T-helper 1 cell treated with Interleukin-12 subunit alpha and Interleukin-12 subunit beta and Interleukin-4 antibody, amounts not matched to agents 30 μg/mL and 1 μg/mL, for 36 hours (primary cell): ENCODE measurements around the gene IL22RA2.

Experiments
- H3K27ac Mint-ChIP-seq: one replicate; pipeline ENCODE4 v1.8.0; 2021; ENCODE audit warnings: mild to moderate bottlenecking, mixed read lengths
- H3K27me3 Mint-ChIP-seq: one replicate; pipeline ENCODE4 v1.8.0; 2021; ENCODE audit warnings: low read depth, mixed read lengths
- H3K36me3 Mint-ChIP-seq: one replicate; pipeline ENCODE4 v1.8.0; 2021; ENCODE audit warnings: low read depth, mixed read lengths
- H3K4me1 Mint-ChIP-seq: one replicate; pipeline ENCODE4 v1.8.0; 2021; ENCODE audit warnings: low read depth, mixed read lengths
- H3K4me3 Mint-ChIP-seq: one replicate; pipeline ENCODE4 v1.8.0; 2021; ENCODE audit warnings: mild to moderate bottlenecking, moderate library complexity, mixed read lengths
- H3K9me3 Mint-ChIP-seq: one replicate; pipeline ENCODE4 v1.8.0; 2021; ENCODE audit warnings: mixed read lengths

Gene IL22RA2

GRCh38 chr6:137147195-137147594 is 26.2 kb downstream of the IL22RA2 start:
- H3K36me3 Mint-ChIP-seq: peaks cover 30% of the 10 kb centered on the region
- peaks cover 24% of the 10 kb centered on the region for H3K27me3 Mint-ChIP-seq
- H3K27ac Mint-ChIP-seq: no peak overlapping the region
- H3K9me3 Mint-ChIP-seq: peaks cover 27% of the 10 kb centered on the region
- H3K4me3 Mint-ChIP-seq: no peak overlapping the region
- peaks cover 6% of the 10 kb centered on the region for H3K4me1 Mint-ChIP-seq

GRCh38 chr6:137146206-137146605 is 27.2 kb downstream of the IL22RA2 start:
- Mint-ChIP-seq H3K36me3 (peaks cover 21% of the 10 kb centered on the region), H3K27me3 (peaks cover 24% of the 10 kb centered on the region), H3K27ac (no peak overlapping the region), H3K4me1 (peaks cover 6% of the 10 kb centered on the region), H3K4me3 (no peak overlapping the region), H3K9me3 (peaks cover 17% of the 10 kb centered on the region)

DNA sequence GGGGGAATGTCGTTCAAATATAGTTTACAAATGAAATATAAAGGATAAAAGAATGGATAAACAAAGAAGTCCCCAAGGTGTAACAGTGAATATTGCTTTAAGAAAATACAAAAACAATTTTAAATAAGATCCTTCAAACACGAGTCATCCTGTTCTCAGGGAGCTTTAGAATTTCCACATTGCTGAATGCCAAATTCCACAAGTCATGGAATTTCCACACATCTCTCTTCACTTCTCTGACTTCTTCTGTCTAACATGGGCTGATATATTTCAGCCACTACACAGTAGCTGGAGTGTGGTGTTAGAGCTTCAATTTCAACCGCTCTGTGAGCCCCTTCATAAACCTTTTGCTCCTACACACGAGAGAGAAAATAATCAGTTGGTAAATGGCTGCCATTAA is 28.0 kb downstream of the IL22RA2 start:
- Mint-ChIP-seq H3K27me3 (peaks cover 24% of the 10 kb centered on the region), H3K9me3 (peaks cover 12% of the 10 kb centered on the region), H3K27ac (no peak overlapping the region), H3K36me3 (peaks cover 19% of the 10 kb centered on the region), H3K4me1 (peaks cover 6% of the 10 kb centered on the region), H3K4me3 (no peak overlapping the region)

- H3K36me3 Mint-ChIP-seq: peaks cover 14% of the 10 kb centered on the region
- H3K27ac Mint-ChIP-seq: no peak overlapping the region
Measured at GRCh38 chr6:137136065-137136464, 37.4 kb downstream of the IL22RA2 start.

DNA sequence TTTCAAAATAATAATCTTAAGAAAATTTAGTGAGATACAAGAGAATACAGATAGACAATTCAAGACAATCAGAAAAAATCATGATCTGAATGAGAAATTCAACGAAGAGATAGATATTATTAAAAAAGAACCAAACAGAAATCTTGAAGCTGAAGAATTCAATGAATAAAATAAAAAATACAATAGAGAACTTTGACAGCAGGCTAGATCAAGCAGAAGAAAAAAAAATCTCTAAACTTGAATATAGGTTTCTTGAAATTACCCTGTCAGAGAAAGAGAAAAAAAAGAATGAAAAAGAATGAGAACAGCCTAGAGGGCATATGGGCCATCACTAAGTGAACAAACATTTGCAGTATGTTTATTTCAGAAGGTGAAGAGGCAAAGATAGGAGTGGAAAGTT is 39.0 kb downstream of the IL22RA2 start:
- peaks cover 13% of the 10 kb centered on the region for H3K36me3 Mint-ChIP-seq
- peaks cover 41% of the 10 kb centered on the region for H3K9me3 Mint-ChIP-seq
- no peak overlapping the region for H3K27ac Mint-ChIP-seq
- no peak overlapping the region for H3K4me3 Mint-ChIP-seq
- peaks cover 44% of the 10 kb centered on the region for H3K27me3 Mint-ChIP-seq
- H3K4me1 Mint-ChIP-seq: peaks cover 3% of the 10 kb centered on the region

More at GRCh38 chr6:137136065-137136464, 37.4 kb downstream of the IL22RA2 start:
- Mint-ChIP-seq H3K9me3 (peaks cover 40% of the 10 kb centered on the region), H3K4me1 (peaks cover 3% of the 10 kb centered on the region), H3K27me3 (peaks cover 36% of the 10 kb centered on the region), H3K4me3 (no peak overlapping the region)

DNA sequence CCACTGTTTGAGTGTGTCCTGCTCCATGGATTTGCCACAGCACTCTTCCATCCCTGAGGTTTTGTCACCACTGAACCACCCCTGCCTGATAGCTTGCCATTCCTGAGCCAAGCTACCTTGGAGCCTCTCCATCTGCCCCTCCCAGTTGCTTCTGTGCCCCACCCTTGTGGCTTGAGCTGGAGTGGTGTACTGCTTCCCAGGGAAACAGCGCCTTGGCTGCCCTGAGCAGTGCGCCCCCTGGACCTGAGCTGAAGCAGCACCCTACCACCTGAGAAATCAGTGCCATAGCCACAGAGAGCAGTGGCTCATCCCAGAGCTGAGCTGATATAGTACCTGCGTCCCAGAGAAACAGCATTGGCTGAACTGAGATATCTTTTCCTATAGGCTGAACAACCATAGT is 40.3 kb downstream of the IL22RA2 start:
- Mint-ChIP-seq H3K36me3 (peaks cover 15% of the 10 kb centered on the region), H3K4me1 (peaks cover 3% of the 10 kb centered on the region), H3K27ac (no peak overlapping the region), H3K9me3 (peaks cover 50% of the 10 kb centered on the region), H3K4me3 (no peak overlapping the region), H3K27me3 (peaks cover 53% of the 10 kb centered on the region)

- H3K4me3 Mint-ChIP-seq: no peak overlapping the region
- H3K9me3 Mint-ChIP-seq: peaks cover 31% of the 10 kb centered on the region
- H3K4me1 Mint-ChIP-seq: peaks cover 4% of the 10 kb centered on the region
- H3K27me3 Mint-ChIP-seq: peaks cover 34% of the 10 kb centered on the region
- H3K36me3 Mint-ChIP-seq: peaks cover 8% of the 10 kb centered on the region
- H3K27ac Mint-ChIP-seq: no peak overlapping the region
Measured at GRCh38 chr6:137126875-137127485, 46.5 kb downstream of the IL22RA2 start.

- Mint-ChIP-seq H3K9me3 (peaks cover 27% of the 10 kb centered on the region), H3K27ac (no peak overlapping the region), H3K36me3 (peaks cover 13% of the 10 kb centered on the region), H3K27me3 (peaks cover 5% of the 10 kb centered on the region), H3K4me3 (no peak overlapping the region), H3K4me1 (peaks cover 15% of the 10 kb centered on the region)
Measured at GRCh38 chr6:137123078-137123477, 50.4 kb downstream of the IL22RA2 start.

DNA sequence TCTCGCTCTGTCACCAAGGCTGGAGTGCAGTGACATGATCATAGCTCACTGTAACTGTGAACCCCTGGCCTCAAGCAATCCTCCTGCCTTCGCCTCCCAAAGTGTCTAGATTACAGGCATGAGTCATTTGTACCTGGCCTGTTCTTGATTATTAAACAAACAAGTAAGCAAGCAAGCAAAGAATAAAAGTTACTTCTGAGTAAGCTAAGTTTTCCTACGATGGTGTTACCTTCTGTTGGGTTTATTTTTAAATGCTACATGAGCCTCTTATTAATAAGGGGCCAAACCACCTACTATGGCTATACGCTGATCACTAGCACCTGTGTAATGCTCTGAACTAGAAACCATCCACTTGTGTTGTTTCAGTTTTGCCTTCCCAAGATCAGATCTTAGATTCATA is 50.8 kb downstream of the IL22RA2 start:
- Mint-ChIP-seq H3K27me3 (peaks cover under 1% of the 10 kb centered on the region), H3K27ac (no peak overlapping the region), H3K4me1 (peaks cover 15% of the 10 kb centered on the region), H3K9me3 (peaks cover 31% of the 10 kb centered on the region), H3K4me3 (no peak overlapping the region), H3K36me3 (peaks cover 13% of the 10 kb centered on the region)

DNA sequence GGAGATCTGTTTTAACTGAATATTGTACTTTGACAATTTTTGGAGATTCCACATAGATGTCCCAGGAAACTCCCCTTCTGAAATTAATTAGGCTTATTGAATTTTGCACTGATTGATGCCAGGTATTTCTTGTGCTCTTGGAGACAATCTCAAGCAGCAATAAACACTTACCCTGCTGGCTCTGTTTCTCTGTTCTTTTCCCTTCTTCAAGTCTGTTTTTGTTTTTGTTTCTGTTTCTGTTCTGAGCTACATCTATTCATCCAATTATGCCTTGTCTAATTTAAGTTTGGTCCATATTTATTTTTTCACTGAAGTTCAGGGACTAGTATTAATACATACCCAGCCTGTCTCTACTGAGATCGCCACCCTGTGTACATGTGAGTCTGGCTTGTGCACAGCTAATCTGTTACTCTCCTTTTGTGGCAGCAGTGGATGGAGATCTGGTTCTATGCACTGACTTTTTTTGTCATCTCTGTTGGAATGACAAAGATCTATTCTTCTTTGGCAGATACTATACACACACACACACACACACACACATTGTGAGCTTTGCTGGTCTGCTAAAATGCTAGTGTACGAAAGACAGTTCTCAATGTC is 51.9 kb downstream of the IL22RA2 start:
- Mint-ChIP-seq H3K9me3 (peaks cover 32% of the 10 kb centered on the region), H3K27ac (no peak overlapping the region), H3K4me3 (peak overlapping the region; percentile 38), H3K4me1 (peaks cover 15% of the 10 kb centered on the region), H3K36me3 (peaks cover 16% of the 10 kb centered on the region), H3K27me3 (no peaks in the 10 kb centered on the region)

DNA sequence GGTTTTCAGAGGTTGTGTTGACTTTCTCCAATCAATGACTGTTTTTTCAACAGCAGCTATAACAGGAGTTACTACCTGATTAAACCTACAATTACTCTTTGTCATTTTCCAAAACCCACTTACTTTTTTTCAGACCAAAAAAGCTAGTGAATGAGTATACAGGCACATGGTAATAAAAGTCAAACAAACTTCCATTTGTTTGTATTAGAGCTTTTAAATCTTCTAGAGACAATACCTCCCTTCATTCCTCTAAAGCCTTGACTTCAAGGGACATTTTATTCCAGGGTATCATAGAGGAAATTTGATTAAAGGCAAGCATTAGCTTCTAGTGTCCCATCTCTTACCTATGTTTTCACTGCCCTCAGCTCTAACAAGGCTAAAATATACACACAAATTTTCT is 52.7 kb downstream of the IL22RA2 start:
- H3K36me3 Mint-ChIP-seq: peaks cover 14% of the 10 kb centered on the region
- H3K4me3 Mint-ChIP-seq: no peak overlapping the region
- H3K4me1 Mint-ChIP-seq: peaks cover 15% of the 10 kb centered on the region
- H3K27ac Mint-ChIP-seq: no peak overlapping the region
- H3K9me3 Mint-ChIP-seq: peaks cover 28% of the 10 kb centered on the region
- no peaks in the 10 kb centered on the region for H3K27me3 Mint-ChIP-seq

GRCh38 chr6:137119196-137120104 is 54.0 kb downstream of the IL22RA2 start:
- H3K4me3 Mint-ChIP-seq: no peak overlapping the region
- H3K36me3 Mint-ChIP-seq: peaks cover 14% of the 10 kb centered on the region
- H3K27me3 Mint-ChIP-seq: no peaks in the 10 kb centered on the region
- no peak overlapping the region for H3K27ac Mint-ChIP-seq
- H3K9me3 Mint-ChIP-seq: peaks cover 28% of the 10 kb centered on the region
- H3K4me1 Mint-ChIP-seq: peaks cover 16% of the 10 kb centered on the region

DNA sequence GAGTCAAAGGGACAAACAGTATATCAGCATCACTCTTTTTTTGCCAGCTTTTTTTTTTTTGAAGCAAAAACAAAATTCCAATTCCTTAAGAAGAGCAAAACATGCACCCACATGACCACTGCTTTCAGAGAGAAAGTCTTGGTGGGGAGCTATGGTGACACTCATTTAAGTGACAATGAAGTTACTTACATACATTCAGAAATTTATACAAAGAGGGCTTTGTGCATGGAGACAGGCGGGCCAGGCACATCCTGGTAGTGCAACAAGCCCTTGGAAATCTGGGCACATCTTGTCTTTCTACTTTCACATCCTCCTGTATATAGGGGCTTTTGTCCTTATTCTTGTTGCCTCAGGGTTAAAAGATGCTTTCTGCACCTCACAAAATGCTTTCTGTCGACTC is 55.9 kb downstream of the IL22RA2 start:
- peaks cover 25% of the 10 kb centered on the region for H3K9me3 Mint-ChIP-seq
- H3K4me3 Mint-ChIP-seq: no peak overlapping the region
- H3K27me3 Mint-ChIP-seq: no peaks in the 10 kb centered on the region
- no peak overlapping the region for H3K27ac Mint-ChIP-seq
- peaks cover 14% of the 10 kb centered on the region for H3K4me1 Mint-ChIP-seq
- peaks cover 14% of the 10 kb centered on the region for H3K36me3 Mint-ChIP-seq

DNA sequence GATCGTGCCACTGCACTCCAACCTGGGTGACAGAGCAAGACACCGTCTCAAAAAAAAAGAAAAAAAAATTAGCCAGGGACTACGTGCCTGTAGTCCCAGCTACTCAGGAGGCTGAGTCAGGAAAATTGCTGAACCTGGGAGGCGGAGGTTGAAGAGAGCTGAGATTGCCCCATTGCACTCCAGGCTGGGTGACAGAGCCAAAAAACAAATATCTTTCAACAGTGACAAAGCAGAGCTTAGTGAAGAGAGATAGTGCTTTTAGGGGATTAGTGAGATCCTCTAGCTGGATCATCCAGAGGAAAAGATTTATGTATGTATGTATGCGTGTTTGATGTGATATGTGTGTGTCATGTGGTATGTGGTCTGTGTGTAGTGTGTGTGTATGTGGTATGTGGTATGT is 56.6 kb downstream of the IL22RA2 start:
- Mint-ChIP-seq H3K4me3 (no peak overlapping the region), H3K9me3 (peaks cover 25% of the 10 kb centered on the region), H3K4me1 (peaks cover 11% of the 10 kb centered on the region), H3K36me3 (peaks cover 14% of the 10 kb centered on the region), H3K27ac (peak overlapping the region; percentile 5), H3K27me3 (no peaks in the 10 kb centered on the region)

DNA sequence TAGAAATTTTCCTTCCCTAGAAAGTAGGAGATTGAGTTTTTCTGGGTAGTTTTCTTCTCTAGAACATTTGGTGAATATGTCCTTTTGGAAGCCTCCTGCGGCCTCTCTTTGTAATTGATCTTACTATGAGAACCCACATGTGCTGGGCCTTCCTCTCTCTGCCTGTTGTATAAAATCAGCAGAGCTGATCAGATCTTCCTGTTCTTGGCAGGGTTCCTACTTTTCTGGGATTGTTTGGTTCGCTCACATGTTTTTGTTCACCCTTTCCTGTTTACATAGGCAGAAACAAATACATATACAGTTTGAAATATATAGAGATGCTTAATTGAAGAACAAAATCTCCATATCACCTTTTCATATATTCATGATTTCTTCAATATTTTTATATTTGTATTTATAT is 57.8 kb downstream of the IL22RA2 start:
- peaks cover 1% of the 10 kb centered on the region for H3K4me1 Mint-ChIP-seq
- H3K4me3 Mint-ChIP-seq: no peak overlapping the region
- H3K27ac Mint-ChIP-seq: no peak overlapping the region
- peaks cover 25% of the 10 kb centered on the region for H3K9me3 Mint-ChIP-seq
- H3K36me3 Mint-ChIP-seq: peaks cover 13% of the 10 kb centered on the region
- peaks cover under 1% of the 10 kb centered on the region for H3K27me3 Mint-ChIP-seq
